Activated T-cell treated with anti-CD3 and anti-CD28 coated beads, Interleukin-2, amount 50 U/mL, for 1 hour (primary cell): Measurements from ENCODE around the gene MNAT1.

Experiments
- DNase-seq: peaks from one replicate; pipeline ENCODE4 v3.0.0-alpha.2; 2020

MNAT1 gene

GRCh38 chr14:60974090-60974651 is 239.6 kb downstream of the MNAT1 start:
- DNase-seq: no peak

- no peak for DNase-seq
These were observed 241.0 kb downstream of the MNAT1 start for GRCh38 chr14:60975551-60975950.

GRCh38 chr14:60977847-60978246 is 243.3 kb downstream of the MNAT1 start:
- DNase-seq: no peak

GRCh38 chr14:60980811-60981632 is 246.5 kb downstream of the MNAT1 start, which contains the start of the genes SLC38A6 and TRMT5:
Gene SLC38A6 (plus strand): TSS chr14:60981245. CDS start chr14:60981278, 33 bp downstream.
Gene TRMT5 (minus strand): TSS chr14:60981079. CDS start chr14:60980973, 106 bp downstream.
- DNase-seq: peak; percentile 94

- no peak for DNase-seq
These were observed 247.3 kb downstream of the MNAT1 start for GRCh38 chr14:60981633-60982455.

- DNase-seq: no peak
These were observed 249.6 kb downstream of the MNAT1 start for GRCh38 chr14:60984196-60984595.

GRCh38 chr14:60986500-60986899 is 251.9 kb downstream of the MNAT1 start:
- no peak for DNase-seq

- DNase-seq: no peak
These were observed 255.0 kb downstream of the MNAT1 start for GRCh38 chr14:60989599-60989998.

GRCh38 chr14:60998617-60999016 is 264.1 kb downstream of the MNAT1 start:
- DNase-seq: no peak

- DNase-seq: no peak
These were observed 265.0 kb downstream of the MNAT1 start for GRCh38 chr14:60999536-60999935.

GRCh38 chr14:61003571-61003970 is 269.0 kb downstream of the MNAT1 start:
- DNase-seq: no peak

- no peak for DNase-seq
These were observed 285.0 kb downstream of the MNAT1 start for GRCh38 chr14:61019537-61019936.
